RCC 7860 (cell line): ENCODE measurements around the gene FBXL7.

Experiments used
- DNase-seq: peaks from one replicate; pipeline ENCODE4 v3.0.0-alpha.2; 2015; ENCODE audit warnings: low spot score
- FAIRE-seq: peaks from 2 replicates; lab custom pipeline; 2012; peaks lifted over from hg19 to GRCh38; lab: Jason Lieb, UNC

Gene FBXL7

DNA sequence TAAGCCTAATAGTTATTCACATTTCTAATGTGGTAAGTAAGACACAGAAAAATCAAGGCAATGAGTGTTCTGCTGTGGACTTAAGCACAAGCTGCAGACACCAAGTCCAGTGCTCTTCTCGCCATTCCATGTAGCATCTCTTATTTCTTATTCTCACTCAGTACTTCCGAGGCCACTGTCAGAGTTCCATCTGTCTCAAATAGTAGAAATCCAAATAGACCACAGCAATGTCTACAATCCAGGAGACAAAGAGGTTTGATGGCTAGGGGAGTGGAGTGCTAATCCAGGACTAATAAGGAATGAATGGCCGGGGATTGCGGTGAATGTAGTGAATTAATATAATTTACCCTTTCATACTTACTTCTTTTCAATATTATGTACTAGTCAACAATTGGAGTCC, 147.3 kb downstream of the FBXL7 start:
- no peak for FAIRE-seq

DNA sequence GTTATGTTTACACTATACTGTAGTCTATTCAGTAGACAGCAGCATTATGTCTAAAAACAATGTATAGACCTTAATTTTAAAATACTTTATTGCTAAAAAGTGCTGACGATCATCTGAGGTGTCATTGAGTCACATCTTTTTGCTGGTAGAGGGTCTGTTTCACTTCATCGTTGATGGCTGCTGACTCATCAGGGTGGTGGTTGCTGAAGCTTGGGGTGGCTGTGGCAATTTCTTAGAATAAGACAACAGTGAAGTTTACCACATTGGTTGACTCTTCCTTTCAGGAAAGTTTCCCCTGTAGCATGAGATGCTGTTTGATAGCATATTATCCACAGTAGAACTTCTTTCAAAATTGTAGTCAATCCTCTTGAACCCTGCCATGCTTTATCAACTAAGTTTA, 150.3 kb downstream of the FBXL7 start:
- no peak for DNase-seq
- FAIRE-seq, result no peak

More for the DNA sequence above, 147.3 kb downstream of the FBXL7 start:
- DNase-seq, result no peak

GRCh38 chr5:15654779-15655178, 154.8 kb downstream of the FBXL7 start:
- no peak for FAIRE-seq
- no peak for DNase-seq

GRCh38 chr5:15655683-15656082, 155.7 kb downstream of the FBXL7 start:
- FAIRE-seq (no peak), DNase-seq (no peak)

- DNase-seq (no peak), FAIRE-seq (no peak)
Measured at GRCh38 chr5:15664961-15665360, 165.0 kb downstream of the FBXL7 start.

DNA sequence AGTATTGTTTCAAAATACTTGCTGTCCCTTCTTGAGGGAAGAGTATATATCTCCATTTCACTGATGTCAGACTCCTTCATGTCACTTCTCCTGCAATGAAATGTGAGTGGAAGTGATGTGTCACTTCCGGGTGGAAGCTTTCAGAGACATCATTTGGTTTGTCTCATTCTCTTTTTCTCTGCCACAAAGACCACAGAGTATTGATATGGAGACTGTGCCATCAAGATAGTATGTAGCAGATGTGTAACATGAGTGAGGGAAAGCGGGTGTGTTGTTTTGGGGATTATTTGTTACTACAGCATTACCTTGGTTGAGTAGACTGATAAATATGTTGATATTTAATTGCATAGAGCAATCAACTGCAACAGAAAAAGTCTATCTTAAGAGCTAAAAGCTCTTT, 169.8 kb downstream of the FBXL7 start:
- DNase-seq (no peak), FAIRE-seq (no peak)

- FAIRE-seq (no peak), DNase-seq (no peak)
Measured at GRCh38 chr5:15674716-15675115, 174.7 kb downstream of the FBXL7 start.

DNA sequence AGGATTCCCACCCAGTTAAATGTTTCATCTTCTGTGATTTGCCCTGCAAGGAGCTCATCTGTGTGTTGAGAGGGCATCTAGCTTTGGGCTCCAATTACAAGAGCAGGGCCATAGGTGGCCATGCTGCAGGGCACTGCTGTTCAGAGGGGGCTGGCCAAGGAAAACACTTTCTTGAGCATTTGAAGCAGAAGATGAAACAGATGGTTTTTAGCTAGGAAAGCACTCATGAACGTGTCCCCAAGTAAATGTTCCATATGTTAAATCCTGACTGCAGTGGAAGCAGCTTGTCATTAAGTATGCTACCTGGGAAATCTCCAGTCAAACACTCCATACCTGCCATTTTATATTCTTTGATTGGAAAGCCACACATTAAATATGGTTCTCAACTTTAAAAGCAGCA, 176.6 kb downstream of the FBXL7 start:
- no peak for FAIRE-seq
- DNase-seq, result no peak

- DNase-seq (no peak), FAIRE-seq (no peak)
Measured at GRCh38 chr5:15679161-15679560, 179.2 kb downstream of the FBXL7 start.

GRCh38 chr5:15680455-15680854, 180.5 kb downstream of the FBXL7 start:
- no peak for FAIRE-seq

DNA sequence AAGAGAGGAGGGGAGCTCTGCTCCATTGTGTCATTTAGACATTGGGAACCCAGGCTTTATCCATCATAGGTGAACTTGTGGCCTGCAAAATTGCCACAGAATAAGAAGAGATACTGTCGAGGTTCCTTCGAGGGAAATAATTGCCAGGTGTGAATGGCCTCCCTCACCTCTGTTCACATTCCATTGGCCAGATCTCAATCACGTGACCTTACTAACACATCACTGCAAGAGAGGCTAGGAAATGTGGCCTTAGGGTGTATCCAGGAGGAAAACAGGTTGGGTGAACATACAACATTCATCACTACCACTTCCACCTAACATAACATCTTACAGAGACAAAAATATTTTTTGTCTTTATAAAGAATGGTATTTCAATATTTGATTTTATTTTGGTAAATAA, 182.1 kb downstream of the FBXL7 start:
- DNase-seq (no peak), FAIRE-seq (no peak)

More at GRCh38 chr5:15680455-15680854, 180.5 kb downstream of the FBXL7 start:
- DNase-seq, result no peak

- no peak for FAIRE-seq
Measured at GRCh38 chr5:15682566-15682965, 182.6 kb downstream of the FBXL7 start.

DNA sequence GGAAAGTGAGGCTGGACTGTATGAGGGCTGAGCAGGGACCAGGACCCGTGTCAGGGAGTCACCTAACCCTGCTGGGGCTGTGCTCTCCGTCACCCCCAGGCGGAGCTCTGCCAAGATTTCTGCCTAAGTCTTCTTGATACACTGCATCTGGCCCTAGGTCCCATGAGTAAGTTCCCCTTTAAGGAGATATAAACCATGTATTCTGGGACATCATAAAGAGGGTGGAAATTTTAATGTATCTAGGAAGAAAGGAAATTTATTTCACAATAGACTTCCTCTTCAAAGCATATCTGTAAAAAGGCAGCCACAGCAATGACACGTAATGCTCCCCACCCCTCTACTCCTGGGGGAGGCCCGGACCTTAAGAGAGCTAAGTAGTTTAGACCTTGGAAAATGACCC, 183.4 kb downstream of the FBXL7 start:
- FAIRE-seq (no peak), DNase-seq (no peak)

More at GRCh38 chr5:15682566-15682965, 182.6 kb downstream of the FBXL7 start:
- DNase-seq, result no peak

DNA sequence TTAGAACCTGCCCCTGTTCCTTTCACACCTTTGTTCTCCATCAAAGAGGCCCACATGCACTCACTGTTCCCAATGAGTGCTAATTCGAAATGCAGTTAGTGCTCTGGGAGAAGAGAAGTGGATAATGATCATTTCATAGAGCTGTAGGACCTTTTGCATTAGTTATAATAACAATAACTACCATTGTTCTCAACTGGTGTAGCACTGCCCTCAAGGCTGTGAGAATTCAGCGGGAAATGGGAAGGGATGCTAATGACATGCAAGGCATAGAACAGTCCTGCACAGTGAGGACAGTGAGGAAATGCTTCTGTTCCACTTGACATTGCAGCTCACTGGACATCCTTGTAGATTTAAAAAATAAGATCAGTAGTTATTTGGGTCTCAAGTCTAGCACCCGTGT, 187.4 kb downstream of the FBXL7 start:
- DNase-seq, result no peak
- no peak for FAIRE-seq

DNA sequence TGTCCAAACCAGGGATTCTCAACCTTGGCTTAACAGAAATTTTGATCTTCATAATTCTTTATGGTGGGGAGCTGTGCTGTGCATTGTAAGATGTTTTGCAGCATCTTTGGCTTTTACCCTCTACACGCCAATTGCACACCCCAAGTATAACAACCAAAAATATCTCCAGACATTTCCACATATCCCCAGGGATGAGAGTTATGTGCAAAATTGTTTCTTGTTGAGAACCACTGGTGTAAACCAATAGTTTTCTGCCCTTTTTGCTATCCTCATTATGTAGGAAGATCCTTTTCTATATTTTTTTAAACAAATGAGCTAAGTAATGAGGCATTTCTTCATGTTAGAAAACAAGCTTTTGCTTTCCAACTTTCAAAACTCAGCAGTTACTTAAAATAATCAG, 189.9 kb downstream of the FBXL7 start:
- DNase-seq (no peak), FAIRE-seq (no peak)

DNA sequence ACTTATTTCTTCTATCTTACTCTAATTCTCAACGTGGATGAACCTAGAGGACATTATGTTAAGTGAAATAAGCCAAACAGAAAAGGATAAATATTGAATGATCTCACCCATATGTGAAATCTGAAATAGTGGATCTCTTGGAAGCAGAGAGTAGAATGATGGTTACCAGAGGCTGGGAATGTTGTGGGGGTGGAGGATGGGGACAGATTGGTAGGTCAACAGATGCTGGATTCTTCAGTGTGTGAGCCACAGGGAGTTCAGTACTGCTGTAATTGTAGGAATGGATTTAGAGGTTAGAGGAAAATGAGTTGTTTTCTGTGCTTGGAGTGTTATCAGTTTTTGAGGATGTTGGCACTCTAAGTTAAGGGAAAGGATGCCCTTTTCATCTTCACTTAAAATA, 190.6 kb downstream of the FBXL7 start:
- FAIRE-seq (no peak), DNase-seq (no peak)

- FAIRE-seq (no peak), DNase-seq (no peak)
Measured at GRCh38 chr5:15691521-15691920, 191.5 kb downstream of the FBXL7 start.

GRCh38 chr5:15692706-15693381, 192.9 kb downstream of the FBXL7 start:
- no peak for FAIRE-seq
- DNase-seq, result no peak

DNA sequence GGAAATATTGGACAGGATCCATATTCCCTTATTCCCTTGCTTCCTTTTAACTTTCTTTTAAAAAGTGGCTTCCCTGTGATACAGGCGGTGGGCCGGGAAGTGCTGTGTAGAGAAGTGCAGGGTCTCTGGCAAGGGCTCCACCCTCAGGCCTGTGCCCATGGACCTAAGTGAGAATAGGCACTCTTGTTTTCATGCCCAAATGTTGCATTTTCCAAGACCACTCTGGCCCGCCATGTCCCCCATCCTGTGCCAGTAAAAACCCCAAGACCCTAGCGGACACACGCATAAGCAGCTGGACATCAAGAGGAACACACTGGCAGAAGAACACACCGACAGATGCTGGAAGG, 193.4 kb downstream of the FBXL7 start:
- FAIRE-seq, result no peak
- DNase-seq, result no peak

DNA sequence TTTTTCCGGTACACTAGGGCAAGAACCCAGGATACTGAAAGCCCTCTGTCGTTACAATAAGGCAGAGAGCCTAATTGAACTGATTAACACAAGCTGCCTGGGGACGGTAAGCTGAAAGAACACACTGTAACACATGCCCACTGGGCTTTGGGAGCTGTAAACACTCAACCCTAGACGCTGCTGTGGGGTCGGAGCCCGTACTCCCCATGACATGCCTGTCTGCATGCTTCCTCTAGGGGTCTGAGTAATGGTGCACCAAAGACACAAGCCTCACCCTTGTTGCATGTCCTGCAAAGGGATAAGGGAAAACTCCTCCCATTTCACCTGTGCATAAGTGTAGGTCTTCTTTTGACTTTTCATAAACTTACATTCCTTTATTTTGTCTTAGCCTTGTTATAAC, 194.0 kb downstream of the FBXL7 start:
- FAIRE-seq, result no peak

GRCh38 chr5:15694696-15695214, 194.8 kb downstream of the FBXL7 start:
- no peak for FAIRE-seq

More for the DNA sequence above, 194.0 kb downstream of the FBXL7 start:
- DNase-seq, result no peak

GRCh38 chr5:15695215-15695731, 195.3 kb downstream of the FBXL7 start:
- FAIRE-seq (no peak), DNase-seq (no peak)

More at GRCh38 chr5:15694696-15695214, 194.8 kb downstream of the FBXL7 start:
- no peak for DNase-seq

DNA sequence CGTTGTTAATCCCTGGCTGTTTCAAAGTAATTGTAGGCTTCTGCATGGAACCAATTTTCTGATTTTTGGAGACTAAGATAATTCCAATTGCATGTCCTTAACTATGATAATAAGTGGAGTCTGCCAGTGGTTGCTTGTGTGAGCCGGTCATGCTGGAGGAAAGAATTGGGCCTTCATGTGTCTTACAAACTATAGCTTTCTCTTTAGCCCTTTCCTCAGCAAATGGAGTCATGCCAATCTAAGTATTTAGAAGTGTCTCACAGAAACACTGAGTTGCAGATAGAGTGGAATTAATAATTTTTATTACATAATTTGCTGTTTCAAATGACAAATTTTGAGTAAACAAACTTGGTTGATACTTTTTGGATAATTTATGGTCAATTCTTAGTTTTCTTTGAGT, 200.4 kb downstream of the FBXL7 start:
- DNase-seq, result no peak
- FAIRE-seq, result no peak
